Tibial nerve (tissue), 4 donors: ENCODE results near the gene CELF3.

ENCODE experiments used
- EP300 ChIP-seq, 2 donors: sonication (generic); formaldehyde crosslinking; IDR thresholded peaks; one replicate each; pipeline ENCODE4 v1.6.1; 2017; ENCODE audit warnings: antibody characterized with exemption in 2 of 2, mild to moderate bottlenecking in 1 of 2
- POLR2A ChIP-seq, 2 donors: fragments of 450-650 bp; IDR thresholded peaks; one replicate each; pipeline ENCODE4 v1.6.1; 2017; ENCODE audit warnings: antibody characterized with exemption in 2 of 2, mild to moderate bottlenecking in 2 of 2, moderate library complexity in 2 of 2
- TF ChIP-seq, protein P1 (sequence below), 5 experiments: fragments of 200-600 bp in 3 of 5; fragments of 450-650 bp in 2 of 5; sonication (generic) in 3 of 5; IDR thresholded peaks; one replicate each; pipeline ENCODE4 v1.5.1; 2016 to 2019; ENCODE audit warnings: antibody characterized with exemption in 5 of 5, mild to moderate bottlenecking in 3 of 5, moderate library complexity in 2 of 5

DNA sequence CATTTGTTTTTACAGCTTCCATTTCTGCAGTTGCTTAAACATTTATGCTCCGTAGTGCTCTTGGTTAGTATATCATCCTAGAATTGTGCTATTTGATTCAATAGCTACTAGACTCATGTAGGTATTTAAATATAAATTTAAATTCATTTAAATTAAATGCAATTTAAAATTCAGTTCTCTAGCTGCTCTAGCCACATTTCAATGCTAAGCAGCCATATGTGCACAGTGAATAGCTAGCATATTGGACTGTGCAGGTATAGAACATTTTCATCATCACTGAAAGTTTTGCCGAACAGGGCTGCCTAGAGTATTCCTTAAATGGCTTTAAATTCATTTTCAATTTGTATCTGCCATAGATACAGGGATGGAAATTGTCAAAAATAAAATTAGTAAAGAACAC is 32.5 kb downstream of the CELF3 start:
- TF ChIP-seq, protein P1, sequence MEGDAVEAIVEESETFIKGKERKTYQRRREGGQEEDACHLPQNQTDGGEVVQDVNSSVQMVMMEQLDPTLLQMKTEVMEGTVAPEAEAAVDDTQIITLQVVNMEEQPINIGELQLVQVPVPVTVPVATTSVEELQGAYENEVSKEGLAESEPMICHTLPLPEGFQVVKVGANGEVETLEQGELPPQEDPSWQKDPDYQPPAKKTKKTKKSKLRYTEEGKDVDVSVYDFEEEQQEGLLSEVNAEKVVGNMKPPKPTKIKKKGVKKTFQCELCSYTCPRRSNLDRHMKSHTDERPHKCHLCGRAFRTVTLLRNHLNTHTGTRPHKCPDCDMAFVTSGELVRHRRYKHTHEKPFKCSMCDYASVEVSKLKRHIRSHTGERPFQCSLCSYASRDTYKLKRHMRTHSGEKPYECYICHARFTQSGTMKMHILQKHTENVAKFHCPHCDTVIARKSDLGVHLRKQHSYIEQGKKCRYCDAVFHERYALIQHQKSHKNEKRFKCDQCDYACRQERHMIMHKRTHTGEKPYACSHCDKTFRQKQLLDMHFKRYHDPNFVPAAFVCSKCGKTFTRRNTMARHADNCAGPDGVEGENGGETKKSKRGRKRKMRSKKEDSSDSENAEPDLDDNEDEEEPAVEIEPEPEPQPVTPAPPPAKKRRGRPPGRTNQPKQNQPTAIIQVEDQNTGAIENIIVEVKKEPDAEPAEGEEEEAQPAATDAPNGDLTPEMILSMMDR (IDR thresholded peaks at IDR 0.05): no peak
- TF ChIP-seq EP300 (IDR thresholded peaks at IDR 0.05) (no peak), POLR2A (IDR thresholded peaks at IDR 0.05) (no peak)
